ENCODE measurements around the gene SRPK2. TPM values are rescaled to one million over a fixed set of nuclear protein-coding genes. Genes with fewer than 3 reads are reported as not detected.
A peak's percentile ranks its signal among the peaks of the same experiment; 100 is the strongest.
"Not testable (repeated sequence)": the region's sequence is repeated elsewhere in the genome, so short reads cannot be mapped to it uniquely, and the experiment has no call there.

Gene SRPK2
- total RNA-seq, 1 experiment from 2014 or later, result 21.6 TPM

- DNase-seq (no peak), ATAC-seq (no peak)
- Histone ChIP-seq H3K4me2 (ENCODE audit: low read length) (no peak overlapping the region), H3K9me2 (replicated peaks; ENCODE audit: low read length) (no peaks in the 10 kb centered on the region), H3K27ac (ENCODE audit: low read length) (no peak overlapping the region), H3K9me3 (ENCODE audit: low read length) (no peaks in the 10 kb centered on the region), H3K4me3 (ENCODE audit: low read length) (no peak overlapping the region), H3K4me1 (ENCODE audit: insufficient read depth, low read length) (peaks cover 18% of the 10 kb centered on the region), H3K36me3 (ENCODE audit: low read depth, low read length) (no peaks in the 10 kb centered on the region), H3K79me2 (ENCODE audit: low read length) (peaks cover 54% of the 10 kb centered on the region), H4K20me1 (ENCODE audit: low read length) (no peaks in the 10 kb centered on the region), H3K27me3 (ENCODE audit: low read length) (no peaks in the 10 kb centered on the region), H3K9ac (ENCODE audit: low read length) (no peak overlapping the region), H3F3A (ENCODE audit: low read length, unreplicated experiment) (no peaks in the 10 kb centered on the region), H2AFZ (ENCODE audit: low read length) (no peak overlapping the region)
- no TSS peak for BruUV-seq (replicated peaks)
- intact Hi-C loops (cut with micrococcal nuclease), result no loop called here
- CTCF ChIA-PET, result no interaction called here
- POLR2A ChIA-PET (ENCODE audit: unreplicated experiment), result no interaction called here
- no peak for TF ChIP-seq EZH2phosphoT487 (IDR thresholded peaks at IDR 0.05; ENCODE audit: borderline replicate concordance, low read length)
- TF ChIP-seq CTCF (conservative IDR thresholded peaks at IDR 0.05; ENCODE audit: low read depth, low read length), result no peak
- TF ChIP-seq EZH2 (IDR thresholded peaks at IDR 0.05; ENCODE audit: low read length, unreplicated experiment), result no peak
Observed at GRCh38 chr7:105306298-105306748, 82.4 kb downstream of the SRPK2 start.

GRCh38 chr7:105305633-105306032, 83.1 kb downstream of the SRPK2 start:
- Histone ChIP-seq H3K4me3 (ENCODE audit: low read length) (no peak overlapping the region), H3K9me3 (ENCODE audit: low read length) (no peaks in the 10 kb centered on the region), H4K20me1 (ENCODE audit: low read length) (no peaks in the 10 kb centered on the region), H3K27me3 (ENCODE audit: low read length) (no peaks in the 10 kb centered on the region), H3K79me2 (ENCODE audit: low read length) (peaks cover 48% of the 10 kb centered on the region), H3K9ac (ENCODE audit: low read length) (no peak overlapping the region), H3K27ac (ENCODE audit: low read length) (no peak overlapping the region), H3K9me2 (replicated peaks; ENCODE audit: low read length) (no peaks in the 10 kb centered on the region), H3K36me3 (ENCODE audit: low read depth, low read length) (no peaks in the 10 kb centered on the region), H3K4me1 (ENCODE audit: insufficient read depth, low read length) (peaks cover 18% of the 10 kb centered on the region), H2AFZ (ENCODE audit: low read length) (no peak overlapping the region), H3K4me2 (ENCODE audit: low read length) (no peak overlapping the region), H3F3A (ENCODE audit: low read length, unreplicated experiment) (no peaks in the 10 kb centered on the region)
- BruUV-seq (replicated peaks), result no TSS peak
- ATAC-seq (no peak), DNase-seq (no peak)
- intact Hi-C loops (cut with micrococcal nuclease), result no loop called here
- TF ChIP-seq CTCF (conservative IDR thresholded peaks at IDR 0.05; ENCODE audit: low read depth, low read length), result no peak
- TF ChIP-seq EZH2phosphoT487 (IDR thresholded peaks at IDR 0.05; ENCODE audit: borderline replicate concordance, low read length), result no peak
- no peak for TF ChIP-seq EZH2 (IDR thresholded peaks at IDR 0.05; ENCODE audit: low read length, unreplicated experiment)
- ChIA-PET CTCF (no interaction called here), POLR2A (ENCODE audit: unreplicated experiment) (no interaction called here)

GRCh38 chr7:105304040-105304895, 84.5 kb downstream of the SRPK2 start:
- Histone ChIP-seq H3K4me2 (ENCODE audit: low read length) (peak overlapping the region; percentile 60), H3K79me2 (ENCODE audit: low read length) (peaks cover 49% of the 10 kb centered on the region), H2AFZ (ENCODE audit: low read length) (no peak overlapping the region), H3F3A (ENCODE audit: low read length, unreplicated experiment) (no peaks in the 10 kb centered on the region), H3K4me1 (ENCODE audit: insufficient read depth, low read length) (peaks cover 18% of the 10 kb centered on the region), H3K27ac (ENCODE audit: low read length) (peak overlapping the region; percentile 62), H4K20me1 (ENCODE audit: low read length) (no peaks in the 10 kb centered on the region), H3K36me3 (ENCODE audit: low read depth, low read length) (no peaks in the 10 kb centered on the region), H3K27me3 (ENCODE audit: low read length) (no peaks in the 10 kb centered on the region), H3K9ac (ENCODE audit: low read length) (no peak overlapping the region), H3K9me2 (replicated peaks; ENCODE audit: low read length) (no peaks in the 10 kb centered on the region), H3K4me3 (ENCODE audit: low read length) (peak overlapping the region; percentile 41; the same call in 1 of the 2 replicates), H3K9me3 (ENCODE audit: low read length) (no peaks in the 10 kb centered on the region)
- TF ChIP-seq CTCF (conservative IDR thresholded peaks at IDR 0.05; ENCODE audit: low read depth, low read length), result no peak
- no peak for TF ChIP-seq EZH2 (IDR thresholded peaks at IDR 0.05; ENCODE audit: low read length, unreplicated experiment)
- no peak for TF ChIP-seq EZH2phosphoT487 (IDR thresholded peaks at IDR 0.05; ENCODE audit: borderline replicate concordance, low read length)
- BruUV-seq (replicated peaks), result TSS peak; percentile 76
- intact Hi-C loops (cut with micrococcal nuclease), result loop anchor here (1.0 kb wide), 1 partner anchor 35 kb away; no protein-coding TSS in a partner anchor
- ChIA-PET CTCF (interaction anchor here (0.6 to 0.7 kb wide), 2 partner anchors 99 to 108 kb away, joined by 3 read pairs; no protein-coding TSS in a partner anchor), POLR2A (ENCODE audit: unreplicated experiment) (interaction anchor here (0.7 kb wide), 1 partner anchor 221 kb away, joined by 8 read pairs; no protein-coding TSS in a partner anchor)
- ATAC-seq, result peak; percentile 96
- peak; percentile 67 for DNase-seq

GRCh38 chr7:105300587-105300986, 88.1 kb downstream of the SRPK2 start:
- H3F3A ChIP-seq (ENCODE audit: low read length, unreplicated experiment); intact Hi-C loops (cut with micrococcal nuclease); ATAC-seq; H4K20me1 ChIP-seq (ENCODE audit: low read length); BruUV-seq (replicated peaks); H3K36me3 ChIP-seq (ENCODE audit: low read depth, low read length); H3K9me3 ChIP-seq (ENCODE audit: low read length); H3K4me3 ChIP-seq (ENCODE audit: low read length); H3K4me2 ChIP-seq (ENCODE audit: low read length); H3K27ac ChIP-seq (ENCODE audit: low read length); DNase-seq; CTCF ChIA-PET; POLR2A ChIA-PET (ENCODE audit: unreplicated experiment); H3K9me2 ChIP-seq (replicated peaks; ENCODE audit: low read length); H3K9ac ChIP-seq (ENCODE audit: low read length); H2AFZ ChIP-seq (ENCODE audit: low read length); H3K27me3 ChIP-seq (ENCODE audit: low read length): not testable (repeated sequence)
- peaks cover 36% of the 10 kb centered on the region for H3K79me2 ChIP-seq (ENCODE audit: low read length)
- peaks cover 18% of the 10 kb centered on the region for H3K4me1 ChIP-seq (ENCODE audit: insufficient read depth, low read length)

Data from PC-3 (cell line).